ENCODE results near the gene FASN. TPM values are rescaled to one million over a fixed set of nuclear protein-coding genes. Genes with fewer than 3 reads are reported as not detected.
A peak's percentile ranks its signal among the peaks of the same experiment; 100 is the strongest.

The FASN gene
- total RNA-seq, 1 experiment from 2014 or later = 433 TPM

- H3K4me3 Mint-ChIP-seq = no peak overlapping the region; a peak in 1 of 5 replicates
- H3K27me3 Mint-ChIP-seq (ENCODE audit: low read depth) = peaks cover 29% of the 10 kb centered on the region
- Histone ChIP-seq H3K27me3 (ENCODE audit: insufficient read depth, low read length) (no peaks in the 10 kb centered on the region), H3K27ac (ENCODE audit: insufficient read length, low read depth, low read length) (no peak overlapping the region), H3K23me2 (ENCODE audit: insufficient read length, low read depth, low read length, poor library complexity, severe bottlenecking) (no peaks in the 10 kb centered on the region), H3T11ph (ENCODE audit: low read length) (no peak overlapping the region), H3K4me1 (ENCODE audit: insufficient read depth, low read length) (no peaks in the 10 kb centered on the region), H2BK12ac (ENCODE audit: insufficient read length, low read depth, low read length) (no peak overlapping the region), H2BK5ac (ENCODE audit: insufficient read length, low read length) (no peak overlapping the region), H2BK20ac (ENCODE audit: low read depth, low read length, poor library complexity, severe bottlenecking) (no peak overlapping the region), H3K56ac (ENCODE audit: insufficient read length, low read depth, low read length) (no peak overlapping the region), H2BK15ac (ENCODE audit: low read depth, low read length) (no peak overlapping the region), H3K4ac (ENCODE audit: low read depth, low read length) (no peak overlapping the region), H4K91ac (ENCODE audit: insufficient read length, low read depth, low read length) (no peak overlapping the region), H3K4me2 (ENCODE audit: insufficient read depth, insufficient read length, low read length) (no peak overlapping the region), H3K9ac (ENCODE audit: extremely low read depth, insufficient read length, low read length) (no peak overlapping the region), H2BK120ac (ENCODE audit: low read depth, low read length, poor library complexity, severe bottlenecking) (no peak overlapping the region), H3K18ac (ENCODE audit: insufficient read length, low read depth, low read length) (no peak overlapping the region), H2AK5ac (ENCODE audit: insufficient read length, low read length) (no peak overlapping the region), H4K5ac (ENCODE audit: insufficient read length, low read depth, low read length) (no peak overlapping the region), H3K9me3 (ENCODE audit: control insufficient read depth, low read depth, low read length) (no peaks in the 10 kb centered on the region), H3K14ac (ENCODE audit: insufficient read depth, low read length) (no peak overlapping the region), H2AFZ (ENCODE audit: low read length) (no peak overlapping the region), H3K79me2 (ENCODE audit: insufficient read depth, low read length) (no peaks in the 10 kb centered on the region), H4K8ac (replicated peaks; ENCODE audit: insufficient read length, low read depth, low read length) (no peak overlapping the region), H3K23ac (ENCODE audit: insufficient read length, low read depth, low read length) (no peak overlapping the region), H3K79me1 (ENCODE audit: insufficient read depth, low read depth, low read length, poor library complexity, severe bottlenecking) (no peaks in the 10 kb centered on the region), H4K20me1 (ENCODE audit: control insufficient read depth, insufficient read depth, insufficient read length) (no peaks in the 10 kb centered on the region)
- H3K9me3 Mint-ChIP-seq = no peaks in the 10 kb centered on the region
- peak overlapping the region in 1 of 3 experiments; percentile 55; a peak in 2 of 7 replicates for H3K27ac Mint-ChIP-seq
- WGBS (ENCODE audit: extremely low coverage, insufficient read length, low lambda C conversion rate) = no CpG with 5 or more reads among the region's 21 CpGs
- peak; percentile 79 for DNase-seq
- peaks cover 14 to 28% (median 27%) of the 10 kb centered on the region in 3 experiments; a peak in 6 of 7 replicates for H3K36me3 Mint-ChIP-seq (ENCODE audit: insufficient read depth in 1 of 3, low read depth in 3 of 3)
- no peak for TF ChIP-seq CTCF (conservative IDR thresholded peaks at IDR 0.05)
- no peaks in the 10 kb centered on the region; a peak in 2 of 4 replicates for H3K4me1 Mint-ChIP-seq
Measured at GRCh38 chr17:82076785-82077591, 21.0 kb downstream of the FASN start.

All from H9 (cell line).